Lung (tissue), 12 donors: ENCODE measurements around the gene SLC26A11. TPM values are rescaled to one million over a fixed set of nuclear protein-coding genes. Genes with fewer than 3 reads are reported as not detected.

ENCODE experiments used
- ATAC-seq: fragments of 200-7000 bp; cut with Tn5 transposase; one replicate; pipeline ENCODE4 v1.9.1; 2020; ENCODE audit warnings: moderate number of reproducible peaks; ENCODE audit not compliant: insufficient read depth, low FRiP score
- DNase-seq, 3 donors: peaks; one replicate each; pipeline ENCODE4 v3.0.0-alpha.2; 2013 to 2017
- H3K27ac ChIP-seq, 2 donors: one replicate each; pipeline ENCODE4 v1.5.1; 2013; ENCODE audit warnings: mild to moderate bottlenecking in 2 of 2, moderate library complexity in 2 of 2, control low read depth in 1 of 2, inconsistent platforms in 1 of 2, low read depth in 1 of 2, low read length in 1 of 2
- H3K27me3 ChIP-seq, 3 donors: one replicate each; pipeline ENCODE4 v1.5.1; 2013; ENCODE audit warnings: low read length in 2 of 3; ENCODE audit not compliant: control insufficient read depth in 3 of 3, insufficient read depth in 3 of 3
- H3K36me3 ChIP-seq, 4 donors: one replicate each; pipeline ENCODE4 v1.5.1; 2013; ENCODE audit warnings: low read length in 4 of 4, mild to moderate bottlenecking in 1 of 4, moderate library complexity in 1 of 4; ENCODE audit not compliant: control insufficient read depth in 4 of 4, insufficient read depth in 4 of 4
- H3K4me1 ChIP-seq, 5 donors: one replicate each; pipeline ENCODE4 v1.5.1; 2013; ENCODE audit warnings: low read length in 5 of 5, mild to moderate bottlenecking in 2 of 5, moderate library complexity in 1 of 5; ENCODE audit not compliant: control insufficient read depth in 5 of 5, insufficient read depth in 5 of 5
- H3K4me3 ChIP-seq: one replicate; pipeline ENCODE4 v1.5.1; 2013; ENCODE audit warnings: mild to moderate bottlenecking, control low read depth, moderate library complexity
- H3K9ac ChIP-seq, 2 donors: one replicate each; pipeline ENCODE4 v1.5.1; 2013; ENCODE audit warnings: low read length in 2 of 2, control low read depth in 1 of 2; ENCODE audit not compliant: insufficient read depth in 1 of 2
- H3K9me3 ChIP-seq, 4 donors: one replicate each; pipeline ENCODE4 v1.5.1; 2013; ENCODE audit warnings: low read length in 3 of 4, mild to moderate bottlenecking in 1 of 4, moderate library complexity in 1 of 4; ENCODE audit not compliant: control insufficient read depth in 4 of 4, insufficient read depth in 3 of 4
- CTCF ChIP-seq: IDR thresholded peaks from 2 replicates; pipeline ENCODE4 v1.5.1; 2012; ENCODE audit warnings: mild to moderate bottlenecking; ENCODE audit errors: control extremely low read depth, extremely low read depth
- WGBS, 2 donors: extraction: QIAGEN DNeasy Blood & Tissue Kit; methylation state at CpG; one replicate each; pipeline ENCODE4 v1.1.7; 2013; 5-methylcytosine and 5-hydroxymethylcytosine counted together
- polyA plus RNA-seq, 2 donors: library from polyadenylated mRNA; stranded (reverse); fragments of 200-250 nt; gene quantifications; one replicate each; pipeline ENCODE4 v1.2.1, GENCODE V29; 2013
- total RNA-seq, 2 donors: library from RNA; depleted of rRNA in 1 of 2; stranded (reverse); fragments of >200 nt in 1 of 2; gene quantifications; one replicate each; pipeline ENCODE4 v1.2.1, GENCODE V29; 2014 to 2021
- donor health status: control.
- donor health status: control.
- donor health status: Bipolar disorder and iron deficiency.
- donor health status: healthy.
- donor health status: DM: yes; HTN: yes; CAD: no.

The SLC26A11 gene
- total and polyA plus RNA-seq, 4 donors, result 25.0 to 37.0 (median 31.0) TPM

DNA sequence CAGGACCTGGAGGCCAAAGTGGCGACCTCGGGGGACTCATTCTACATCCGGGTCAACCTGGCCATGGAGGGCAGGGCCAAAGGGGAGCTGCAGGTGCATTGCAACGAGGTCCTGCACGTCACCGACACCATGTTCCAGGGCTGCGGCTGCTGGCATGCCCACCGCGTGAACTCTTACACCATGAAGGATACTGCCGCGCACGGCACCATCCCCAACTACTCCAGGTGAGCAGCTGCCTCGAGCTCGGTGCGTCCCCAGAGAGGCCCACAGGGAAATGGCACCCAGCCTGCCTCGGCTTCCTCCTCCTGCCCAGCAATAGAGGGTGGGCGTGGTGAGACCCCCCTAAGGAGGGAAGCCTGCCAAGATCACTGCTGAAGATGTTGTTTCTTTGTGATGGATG lies 18.0 kb upstream of the SLC26A11 start:
- H3K4me3 ChIP-seq, result no peak overlapping the region
- ATAC-seq (no peak), DNase-seq (no peak)
- no peak overlapping the region for H3K9ac ChIP-seq
- H3K27ac ChIP-seq, result no peak overlapping the region
- WGBS, 2 donors, result 83 to 92% methylated on average over 17 of the region's 17 CpGs
- no peak for TF ChIP-seq CTCF
- no peaks in the 10 kb centered on the region for H3K9me3 ChIP-seq
- H3K4me1 ChIP-seq, result no peaks in the 10 kb centered on the region
- peaks cover 0 to 3% (median 0%) of the 10 kb centered on the region in 4 donors for H3K36me3 ChIP-seq
- H3K27me3 ChIP-seq, result no peaks in the 10 kb centered on the region

GRCh38 chr17:80203471-80203963 lies 16.7 kb upstream of the SLC26A11 start:
- Histone ChIP-seq H3K4me1 (no peaks in the 10 kb centered on the region), H3K36me3 (peaks cover 0 to 10% (median 0%) of the 10 kb centered on the region in 4 donors), H3K4me3 (no peak overlapping the region), H3K27ac (no peak overlapping the region), H3K9ac (no peak overlapping the region), H3K9me3 (no peaks in the 10 kb centered on the region), H3K27me3 (no peaks in the 10 kb centered on the region)
- no peak for TF ChIP-seq CTCF
- WGBS, 2 donors, result 63 to 82% methylated on average over 11 of the region's 11 CpGs
- DNase-seq, result no peak
- no peak for ATAC-seq

DNA sequence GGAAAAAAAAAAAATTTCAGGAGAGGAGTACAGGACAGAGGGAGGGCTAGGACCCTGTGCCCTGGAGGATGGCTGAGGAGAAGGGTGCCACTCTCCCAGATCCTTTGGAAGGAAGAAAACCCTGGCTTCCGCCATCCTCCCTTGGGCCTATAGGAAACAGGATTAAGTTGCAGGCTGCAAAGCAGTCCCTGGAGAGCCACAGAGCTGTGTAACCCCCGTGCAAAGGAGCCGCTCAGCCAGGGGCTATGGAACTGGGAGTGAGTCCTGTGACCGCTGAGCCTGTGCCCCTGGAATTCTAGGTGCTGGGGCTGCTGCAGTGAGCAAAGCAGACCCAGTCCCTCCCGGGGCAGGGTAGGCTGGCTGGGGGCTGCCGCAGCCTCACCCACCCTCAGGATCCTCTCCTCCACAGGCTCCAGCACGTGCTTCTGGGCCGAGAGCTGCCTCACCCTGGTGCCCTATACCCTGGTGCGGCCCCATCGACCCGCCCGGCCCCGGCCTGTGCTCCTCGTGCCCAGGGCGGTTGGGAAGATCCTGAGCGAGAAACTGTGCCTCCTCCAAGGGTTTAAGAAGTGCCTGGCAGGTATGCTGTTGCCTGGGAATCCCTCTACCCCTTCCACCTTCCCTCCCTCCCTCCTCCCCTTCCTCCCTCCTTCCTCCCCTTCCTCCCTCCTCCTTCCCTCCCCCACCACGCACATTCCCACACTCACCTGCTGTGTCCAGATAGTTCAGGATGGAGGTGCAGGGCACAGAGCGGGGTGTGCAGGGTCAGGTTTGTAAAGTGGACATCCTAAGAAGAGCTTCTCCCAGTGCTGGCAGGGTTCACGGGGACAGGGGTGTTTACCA lies 15.4 kb upstream of the SLC26A11 start:
- no peak overlapping the region for H3K4me3 ChIP-seq
- TF ChIP-seq CTCF, result no peak
- no peak for DNase-seq
- H3K9me3 ChIP-seq, result no peaks in the 10 kb centered on the region
- no peak overlapping the region for H3K27ac ChIP-seq
- H3K27me3 ChIP-seq, result no peaks in the 10 kb centered on the region
- peaks cover 0 to 19% (median 3%) of the 10 kb centered on the region in 4 donors for H3K36me3 ChIP-seq
- WGBS, 2 donors, result 80 to 81% methylated on average over 17 to 19 of the region's 19 CpGs
- ATAC-seq, result no peak
- no peaks in the 10 kb centered on the region for H3K4me1 ChIP-seq
- no peak overlapping the region for H3K9ac ChIP-seq
